Endothelial cell of umbilical vein (primary cell): Measurements from ENCODE around the gene SLC25A19. TPM values are rescaled to one million over a fixed set of nuclear protein-coding genes. Genes with fewer than 3 reads are reported as not detected.

ENCODE experiments used
- BruUV-seq: library from RNA; stranded (reverse); fragments of 400-500 nt; replicated peaks from 2 replicates; lab custom pipeline; 2021; lab: Mats Ljungman, UMichigan
- CTCF ChIA-PET: fragments of 300-600, 350-600 bp; sonication (Branson Sonifier 250); formaldehyde crosslinking; loops from one replicate; lab custom pipeline; 2021; ENCODE audit warnings: antibody characterized with exemption, inconsistent platforms; lab: Charles Lee
- POLR2A ChIA-PET: fragments of 300-600, 350-600 bp; sonication (Branson Sonifier 250); formaldehyde crosslinking; loops from one replicate; lab custom pipeline; 2021; ENCODE audit warnings: antibody characterized with exemption, inconsistent platforms; lab: Charles Lee
- DNase-seq: peaks from one replicate; pipeline ENCODE4 v3.0.0-alpha.2; 2011; ENCODE audit warnings: low read depth, low spot score
- FAIRE-seq: peaks from 2 replicates; lab custom pipeline; 2011; peaks lifted over from hg19 to GRCh38; lab: Jason Lieb, UNC
- H2AFZ ChIP-seq: 2 replicates; pipeline ENCODE4 v1.6.0; 2012; ENCODE audit warnings: low read depth, low read length, control low read depth, inconsistent platforms
- H3K27ac ChIP-seq: 2 replicates; pipeline ENCODE4 v1.5.1; 2011; ENCODE audit warnings: low read depth, mild to moderate bottlenecking, control low read depth, low read length, moderate library complexity; ENCODE audit not compliant: insufficient read depth
- H3K27me3 ChIP-seq, 2 experiments: 2 replicates each; pipeline versions ENCODE4 v1.6.0 to v1.6.1; 2011; ENCODE audit warnings: low read length in 2 of 2, mixed read lengths in 1 of 2; ENCODE audit not compliant: control insufficient read depth in 2 of 2, insufficient read depth in 2 of 2
- H3K36me3 ChIP-seq, 2 experiments: 2 replicates in 1 of 2; 3 replicates in 1 of 2; pipeline ENCODE4 v1.5.1; 2011; ENCODE audit warnings: low read length in 2 of 2, mild to moderate bottlenecking in 1 of 2, moderate library complexity in 1 of 2; ENCODE audit not compliant: control insufficient read depth in 2 of 2, insufficient read depth in 2 of 2; ENCODE audit errors: extremely low read depth in 1 of 2
- H3K4me1 ChIP-seq: 3 replicates; pipeline ENCODE4 v1.5.1; 2011; ENCODE audit warnings: mild to moderate bottlenecking, low read length; ENCODE audit not compliant: control insufficient read depth, insufficient read depth; ENCODE audit errors: extremely low read depth
- H3K4me2 ChIP-seq: 2 replicates; pipeline ENCODE4 v1.6.1; 2011; ENCODE audit warnings: low read length, control low read depth, mixed read lengths; ENCODE audit not compliant: insufficient read depth
- H3K4me3 ChIP-seq, 3 experiments: fragments of 200-600 bp in 1 of 3; sonication (generic), shearing (Covaris generic) in 1 of 3; replicated peaks in 1 of 3; 2 replicates each; pipeline ENCODE4 v1.5.1; 2011 to 2016; ENCODE audit warnings: control low read depth in 3 of 3, low read length in 3 of 3, mild to moderate bottlenecking in 2 of 3, inconsistent platforms in 1 of 3, low read depth in 1 of 3, moderate library complexity in 1 of 3; ENCODE audit not compliant: insufficient read depth in 1 of 3
- H3K79me2 ChIP-seq: 2 replicates; pipeline ENCODE4 v1.6.0; 2012; ENCODE audit warnings: low read length, inconsistent platforms; ENCODE audit not compliant: control insufficient read depth, insufficient read depth
- H3K9ac ChIP-seq: replicated peaks from 2 replicates; pipeline ENCODE3; 2011; ENCODE audit warnings: low read length, control low read depth; ENCODE audit not compliant: insufficient read depth; ENCODE audit errors: extremely low read depth
- H3K9me1 ChIP-seq: replicated peaks from 3 replicates; pipeline ENCODE4 v1.6.0; 2011; ENCODE audit warnings: mild to moderate bottlenecking, low read length; ENCODE audit not compliant: control insufficient read depth, insufficient read depth; ENCODE audit errors: extremely low read depth
- H3K9me3 ChIP-seq: replicated peaks from 2 replicates; pipeline ENCODE4 v1.5.1; 2012; ENCODE audit warnings: low read length, inconsistent platforms; ENCODE audit not compliant: control insufficient read depth, insufficient read depth
- H4K20me1 ChIP-seq: replicated peaks from 2 replicates; pipeline ENCODE3; 2011; ENCODE audit warnings: mild to moderate bottlenecking, low read length; ENCODE audit not compliant: control insufficient read depth, insufficient read depth; ENCODE audit errors: extremely low read depth
- CTCF ChIP-seq, 2 donors: IDR thresholded peaks; 1 replicate in 1 of 2; 2 replicates in 1 of 2; pipeline ENCODE4 v1.5.1; 2011; ENCODE audit warnings: low read length in 2 of 2, mild to moderate bottlenecking in 2 of 2, moderate library complexity in 2 of 2, control low read depth in 1 of 2, inconsistent platforms in 1 of 2, low read depth in 1 of 2; ENCODE audit not compliant: insufficient read depth in 1 of 2; ENCODE audit errors: extremely low read depth in 1 of 2
- EZH2 ChIP-seq: IDR thresholded peaks from 2 replicates; pipeline ENCODE4 v1.6.1; 2012; ENCODE audit warnings: borderline replicate concordance, low read depth, mild to moderate bottlenecking, moderate library complexity, low read length, inconsistent platforms; ENCODE audit not compliant: severe bottlenecking
- GATA2 ChIP-seq: IDR thresholded peaks from 2 replicates; pipeline ENCODE4 v1.7.0; 2011; ENCODE audit warnings: low read depth, mild to moderate bottlenecking, moderate library complexity, mixed read lengths, low read length; ENCODE audit not compliant: insufficient read length, insufficient read depth
- MAX ChIP-seq: IDR thresholded peaks from 2 replicates; pipeline ENCODE4 v1.6.1; 2011; ENCODE audit not compliant: insufficient read depth, insufficient read length
- MYC ChIP-seq: IDR thresholded peaks from one replicate; pipeline ENCODE4 v1.6.1; 2011; ENCODE audit warnings: mild to moderate bottlenecking, low read depth, low read length
- POLR2A ChIP-seq: IDR thresholded peaks from 2 replicates; pipeline ENCODE4 v1.6.1; 2012; ENCODE audit warnings: low read depth, mild to moderate bottlenecking, control low read depth, low read length
- POLR2AphosphoS5 ChIP-seq: IDR thresholded peaks from 2 replicates; pipeline ENCODE4 v1.6.1; 2012; ENCODE audit warnings: low read depth, mild to moderate bottlenecking, control low read depth, low read length, moderate library complexity; ENCODE audit not compliant: insufficient read depth
- dilution Hi-C: fragments of 300-500 bp; cut with MboI; formaldehyde crosslinking; loops from one replicate; pipeline ENCODE4 v1.15.0; 2019; ENCODE audit warnings: low sequenced_read_pairs; ENCODE audit not compliant: extremely low pct_ligation_motif_present
- intact Hi-C: fragments of 100-400 bp; cut with micrococcal nuclease; formaldehyde crosslinking; loops from one replicate; pipeline ENCODE4 v1.10.0; 2022
- polyA plus RNA-seq, 4 experiments: library from polyadenylated mRNA; depleted of rRNA in 3 of 4; stranded (reverse) in 3 of 4; unstranded in 1 of 4; fragments of >200 nt; gene quantifications; 2 replicates each; pipeline versions ENCODE4 v1.2.1 to v1.2.3, GENCODE V29; 2011 to 2012; ENCODE audit warnings: missing spikeins in 1 of 4
- total RNA-seq: library from RNA; stranded (reverse); gene quantifications from 2 replicates; pipeline ENCODE4 v1.2.3, GENCODE V29; 2021

SLC25A19 gene
- total and polyA plus RNA-seq, 2 donors (not counting 3 experiments of a cell fraction or from before 2014, with no cell fraction given): 20.6 to 20.9 TPM

GRCh38 chr17:75271233-75271954 lies 17.8 kb downstream of the SLC25A19 start:
- no TSS peak for BruUV-seq

More at GRCh38 chr17:75271233-75271954, 17.8 kb downstream of the SLC25A19 start:
- CTCF ChIA-PET: interaction anchor here (0.6 to 4.1 kb wide), 45 partner anchors 10 to 558 kb away, joined by 3 to 91 read pairs (median 5); partner anchors contain the start of genes ARMC7, GGA3, GRB2 and MRPS7
- Histone ChIP-seq H3K9me1 (no peaks in the 10 kb centered on the region), H3K4me2 (peak overlapping the region; percentile 71), H3K4me3 (peak overlapping the region; percentile 57 to 89 (median 61)), H3K9ac (peak overlapping the region; percentile 57), H3K27me3 (no peaks in the 10 kb centered on the region), H3K79me2 (no peaks in the 10 kb centered on the region), H3K4me1 (peaks cover 32% of the 10 kb centered on the region), H3K27ac (peak overlapping the region; percentile 50), H3K36me3 (peaks cover under 1 to 4% of the 10 kb centered on the region in 2 experiments), H2AFZ (peak overlapping the region; percentile 89), H4K20me1 (no peaks in the 10 kb centered on the region), H3K9me3 (no peaks in the 10 kb centered on the region)
- FAIRE-seq (peak; percentile 72), DNase-seq (peak; percentile 54)
- intact Hi-C loops: loop anchor here (1.0 to 2.0 kb wide), 4 partner anchors 17 to 141 kb away; partner anchors contain the start of genes GRB2 and SLC25A19
- TF ChIP-seq POLR2A (no peak), CTCF (IDR thresholded peaks at IDR 0.05; ENCODE audit: extremely low read depth in 1 of 2, insufficient read depth in 1 of 2, low read depth in 1 of 2, low read length in 2 of 2) (peak; percentile 60 to 82), MAX (no peak), MYC (no peak), GATA2 (no peak), POLR2AphosphoS5 (peak; percentile 57), EZH2 (no peak)
- dilution Hi-C loops: no loop called here
- POLR2A ChIA-PET: interaction anchor here (0.8 to 2.3 kb wide), 6 partner anchors 10 to 254 kb away, joined by 3 to 23 read pairs (median 5); partner anchors contain the start of genes GGA3, GRB2, LLGL2 and MRPS7
